ENCODE data around the gene TMEM89. TPM values are rescaled to one million over a fixed set of nuclear protein-coding genes. Genes with fewer than 3 reads are reported as not detected.
A peak's percentile ranks its signal among the peaks of the same experiment; 100 is the strongest.

TMEM89 gene
- total and polyA plus RNA-seq, 8 donors, result not detected

- no peak overlapping the region for H3K27ac ChIP-seq
- H3K4me3 ChIP-seq, result no peak overlapping the region
- no peaks in the 10 kb centered on the region for H3K27me3 ChIP-seq
- peak in 1 of 6 donors; percentile 65 for DNase-seq
- intact Hi-C loops (cut with DNase I), result no loop called here
- TF ChIP-seq, protein P1, sequence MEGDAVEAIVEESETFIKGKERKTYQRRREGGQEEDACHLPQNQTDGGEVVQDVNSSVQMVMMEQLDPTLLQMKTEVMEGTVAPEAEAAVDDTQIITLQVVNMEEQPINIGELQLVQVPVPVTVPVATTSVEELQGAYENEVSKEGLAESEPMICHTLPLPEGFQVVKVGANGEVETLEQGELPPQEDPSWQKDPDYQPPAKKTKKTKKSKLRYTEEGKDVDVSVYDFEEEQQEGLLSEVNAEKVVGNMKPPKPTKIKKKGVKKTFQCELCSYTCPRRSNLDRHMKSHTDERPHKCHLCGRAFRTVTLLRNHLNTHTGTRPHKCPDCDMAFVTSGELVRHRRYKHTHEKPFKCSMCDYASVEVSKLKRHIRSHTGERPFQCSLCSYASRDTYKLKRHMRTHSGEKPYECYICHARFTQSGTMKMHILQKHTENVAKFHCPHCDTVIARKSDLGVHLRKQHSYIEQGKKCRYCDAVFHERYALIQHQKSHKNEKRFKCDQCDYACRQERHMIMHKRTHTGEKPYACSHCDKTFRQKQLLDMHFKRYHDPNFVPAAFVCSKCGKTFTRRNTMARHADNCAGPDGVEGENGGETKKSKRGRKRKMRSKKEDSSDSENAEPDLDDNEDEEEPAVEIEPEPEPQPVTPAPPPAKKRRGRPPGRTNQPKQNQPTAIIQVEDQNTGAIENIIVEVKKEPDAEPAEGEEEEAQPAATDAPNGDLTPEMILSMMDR (IDR thresholded peaks at IDR 0.05), result no peak
- 93 to 95% methylated on average over 15 of the region's 15 CpGs for WGBS, 2 donors
- peaks cover 0 to 6% (median 0%) of the 10 kb centered on the region in 3 donors for H3K4me1 ChIP-seq
- no peak for ATAC-seq
- FAIRE-seq, result no peak
- no peaks in the 10 kb centered on the region for H3K9me3 ChIP-seq
- H3K36me3 ChIP-seq, result no peaks in the 10 kb centered on the region
Measured at GRCh38 chr3:48633256-48633655, 11.7 kb upstream of the TMEM89 start.

- no peak for ATAC-seq
- DNase-seq, result peak in 1 of 6 donors; percentile 52
- H3K4me1 ChIP-seq, result peaks cover 0 to 6% (median 0%) of the 10 kb centered on the region in 3 donors
- H3K27me3 ChIP-seq, result no peaks in the 10 kb centered on the region
- TF ChIP-seq, protein P1 (IDR thresholded peaks at IDR 0.05), result no peak
- no peak overlapping the region for H3K27ac ChIP-seq
- whole genome bisulfite sequencing, 2 donors, result 85 to 89% methylated on average over 22 of the region's 22 CpGs
- H3K9me3 ChIP-seq, result no peaks in the 10 kb centered on the region
- intact Hi-C loops (cut with DNase I), result no loop called here
- H3K36me3 ChIP-seq, result peaks cover 0 to 4% (median 0%) of the 10 kb centered on the region in 3 donors
- no peak overlapping the region for H3K4me3 ChIP-seq
- FAIRE-seq, result no peak
Measured at GRCh38 chr3:48631516-48632448, 10.2 kb upstream of the TMEM89 start.

GRCh38 chr3:48630833-48631232 lies 9.3 kb upstream of the TMEM89 start:
- no peak for ATAC-seq

DNA sequence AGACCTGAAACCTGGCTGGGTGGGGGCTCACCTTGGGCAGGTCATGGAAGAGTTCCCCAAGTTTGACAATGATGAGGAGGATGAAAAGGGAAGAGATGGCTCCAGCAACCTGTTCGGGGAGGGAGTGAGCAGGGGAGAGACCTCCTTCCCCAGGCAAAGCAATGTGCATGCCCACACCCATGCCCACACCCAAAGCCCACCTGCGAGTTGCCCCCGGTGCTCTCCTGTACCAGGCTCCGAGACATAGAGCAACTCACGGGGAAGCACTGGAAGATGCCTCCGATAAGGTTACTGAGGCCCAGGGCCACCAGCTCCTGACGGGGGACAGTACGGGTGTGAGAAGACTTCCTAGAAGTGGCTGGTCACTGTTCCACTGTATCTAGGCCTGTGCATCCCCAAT lies 8.8 kb upstream of the TMEM89 start:
- ATAC-seq, result no peak
- 93 to 95% methylated on average over 8 of the region's 8 CpGs for WGBS, 2 donors
- H3K4me1 ChIP-seq, result no peaks in the 10 kb centered on the region
- TF ChIP-seq, protein P1 (IDR thresholded peaks at IDR 0.05), result no peak
- no peak for FAIRE-seq
- peak in 1 of 6 donors; percentile 33 for DNase-seq
- H3K9me3 ChIP-seq, result no peaks in the 10 kb centered on the region
- H3K4me3 ChIP-seq, result no peak overlapping the region
- H3K27ac ChIP-seq, result no peak overlapping the region
- intact Hi-C loops (cut with DNase I), result no loop called here
- no peaks in the 10 kb centered on the region for H3K27me3 ChIP-seq
- peaks cover 0 to 4% (median 0%) of the 10 kb centered on the region in 3 donors for H3K36me3 ChIP-seq

More at GRCh38 chr3:48630833-48631232, 9.3 kb upstream of the TMEM89 start:
- Histone ChIP-seq H3K27ac (no peak overlapping the region), H3K9me3 (no peaks in the 10 kb centered on the region), H3K4me1 (no peaks in the 10 kb centered on the region), H3K4me3 (no peak overlapping the region), H3K27me3 (no peaks in the 10 kb centered on the region), H3K36me3 (peaks cover 0 to 4% (median 0%) of the 10 kb centered on the region in 3 donors)
- TF ChIP-seq, protein P1 (IDR thresholded peaks at IDR 0.05), result no peak
- FAIRE-seq, result no peak
- peak in 1 of 6 donors; percentile 59 for DNase-seq
- intact Hi-C loops (cut with DNase I), result no loop called here
- 89 to 92% methylated on average over 12 of the region's 12 CpGs for WGBS, 2 donors

GRCh38 chr3:48629894-48630293 lies 8.3 kb upstream of the TMEM89 start:
- H3K36me3 ChIP-seq, result peaks cover 0 to 8% (median 0%) of the 10 kb centered on the region in 3 donors
- DNase-seq, result no peak
- intact Hi-C loops (cut with DNase I), result no loop called here

More at GRCh38 chr3:48629894-48630293, 8.3 kb upstream of the TMEM89 start:
- no peaks in the 10 kb centered on the region for H3K4me1 ChIP-seq
- no peak overlapping the region for H3K4me3 ChIP-seq
- no peak for FAIRE-seq
- WGBS, 2 donors, result 95 to 96% methylated on average over 12 of the region's 12 CpGs
- no peaks in the 10 kb centered on the region for H3K27me3 ChIP-seq
- TF ChIP-seq, protein P1 (IDR thresholded peaks at IDR 0.05), result no peak
- ATAC-seq, result no peak
- no peak overlapping the region for H3K27ac ChIP-seq
- no peaks in the 10 kb centered on the region for H3K9me3 ChIP-seq
